ENCODE data around the gene SMPD3.

SMPD3 gene

DNA sequence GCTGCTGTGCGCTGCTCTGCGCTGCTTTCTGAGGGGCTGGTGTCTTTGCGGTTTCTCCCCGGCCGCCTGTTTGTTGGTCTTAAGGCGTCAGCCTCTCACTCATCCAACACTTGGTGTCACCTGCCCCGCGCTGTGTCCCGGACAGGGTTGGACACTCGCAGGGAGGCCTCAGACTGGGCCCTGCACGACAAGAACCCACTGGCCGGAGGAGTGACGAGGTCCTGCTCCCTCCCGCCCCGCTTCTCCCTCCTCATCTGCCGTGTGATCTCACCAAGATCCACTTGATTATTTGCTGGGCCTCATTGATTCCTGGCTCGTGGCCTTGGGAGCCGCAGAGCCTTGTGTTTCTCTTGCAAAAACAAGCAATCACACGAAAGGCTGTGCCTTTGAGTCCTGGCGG, 80.9 kb downstream of the SMPD3 start:
- no peak for DNase-seq

DNA sequence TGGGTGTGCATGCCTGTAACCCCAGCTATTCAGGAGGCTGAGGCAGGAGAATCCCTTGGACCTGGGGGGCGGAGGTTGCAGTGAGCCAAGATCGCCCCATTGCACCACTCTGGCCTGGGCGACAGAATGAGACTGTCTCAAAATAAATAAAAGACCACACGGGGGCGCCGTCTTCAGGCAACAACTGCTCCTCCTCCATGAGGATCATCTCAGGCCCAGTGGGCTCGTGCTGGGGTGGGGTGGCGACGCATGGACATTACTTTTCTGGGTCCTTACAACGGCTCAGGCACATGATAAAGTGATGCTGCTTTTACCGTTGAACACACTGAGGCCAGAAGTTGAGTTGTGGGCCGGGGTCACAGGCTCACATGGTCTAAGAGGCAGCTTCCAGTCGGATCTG, 81.3 kb downstream of the SMPD3 start:
- DNase-seq: peak; percentile 4 to 22

DNA sequence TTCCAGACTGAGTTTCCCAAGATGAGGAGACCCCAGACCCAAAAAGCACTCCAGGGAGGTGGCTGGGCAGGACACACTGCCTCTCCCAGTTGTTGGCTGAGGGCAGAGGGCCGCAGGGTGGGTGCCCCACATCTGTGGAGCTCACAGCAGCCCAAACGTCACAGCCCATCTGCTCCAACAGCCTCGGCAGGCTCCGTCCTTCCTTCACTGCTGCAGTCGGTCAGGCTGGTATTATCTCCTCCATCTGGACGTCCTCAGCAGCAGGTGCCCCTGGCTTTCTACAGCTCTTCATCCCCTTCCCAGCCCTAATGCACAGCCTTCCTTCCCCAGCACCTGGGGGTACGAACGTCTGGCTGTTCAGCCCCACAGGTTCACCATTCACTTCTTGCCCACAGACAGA, 82.2 kb downstream of the SMPD3 start:
- DNase-seq: no peak

DNA sequence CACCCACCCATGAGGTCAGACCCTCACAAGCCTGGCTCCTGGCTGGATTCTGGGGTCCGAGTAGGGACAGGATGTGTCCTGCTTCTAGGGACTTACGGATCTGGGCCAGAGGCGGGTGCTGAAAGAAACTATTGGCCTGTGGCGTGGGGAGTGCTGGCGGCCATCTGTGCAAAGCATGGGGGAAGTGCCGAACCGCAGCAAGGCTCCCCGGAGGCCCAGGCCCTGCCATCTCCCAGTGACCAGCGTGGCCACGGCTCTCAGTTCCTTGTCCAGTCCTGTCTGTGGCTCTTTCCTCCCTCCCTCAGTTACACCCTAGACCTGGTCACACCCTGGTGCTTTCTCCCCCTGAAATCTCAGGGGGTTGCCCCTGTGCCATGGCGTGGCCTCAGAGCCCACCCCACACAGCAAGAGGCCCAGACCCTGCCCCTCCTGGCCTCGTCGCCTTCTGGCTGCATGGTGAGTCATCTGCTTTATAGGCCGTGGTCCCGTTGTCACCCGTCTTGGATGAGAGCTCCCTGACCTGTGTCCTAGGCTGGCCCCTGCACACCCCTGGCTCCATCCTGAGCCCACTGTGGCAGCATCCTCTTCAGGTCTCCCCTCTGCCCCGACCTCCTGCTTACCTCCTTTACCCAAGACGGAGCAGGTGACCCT, 83.0 kb downstream of the SMPD3 start:
- DNase-seq: no peak

DNA sequence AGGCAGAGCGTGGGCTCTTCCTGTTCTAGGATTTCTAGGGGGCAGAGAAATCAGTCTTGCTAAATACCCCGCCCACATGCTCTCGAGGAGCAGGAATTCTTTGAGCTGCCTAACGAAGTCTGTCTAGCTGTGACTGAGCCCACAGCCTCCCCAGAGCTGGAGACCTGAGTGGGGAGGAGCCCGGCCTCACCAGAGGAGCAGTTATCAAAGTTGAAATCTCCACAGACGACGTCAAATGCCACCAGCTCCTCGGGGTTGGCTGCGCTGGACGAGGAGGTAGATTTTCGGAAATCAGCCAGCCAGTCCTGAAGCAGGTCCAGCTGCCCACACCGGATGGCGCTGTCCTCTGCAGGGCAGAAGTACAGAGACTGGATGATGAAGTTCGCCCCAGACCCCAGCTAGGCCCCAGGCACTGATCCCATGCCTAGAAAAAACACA, 83.7 kb downstream of the SMPD3 start:
- DNase-seq: no peak

DNA sequence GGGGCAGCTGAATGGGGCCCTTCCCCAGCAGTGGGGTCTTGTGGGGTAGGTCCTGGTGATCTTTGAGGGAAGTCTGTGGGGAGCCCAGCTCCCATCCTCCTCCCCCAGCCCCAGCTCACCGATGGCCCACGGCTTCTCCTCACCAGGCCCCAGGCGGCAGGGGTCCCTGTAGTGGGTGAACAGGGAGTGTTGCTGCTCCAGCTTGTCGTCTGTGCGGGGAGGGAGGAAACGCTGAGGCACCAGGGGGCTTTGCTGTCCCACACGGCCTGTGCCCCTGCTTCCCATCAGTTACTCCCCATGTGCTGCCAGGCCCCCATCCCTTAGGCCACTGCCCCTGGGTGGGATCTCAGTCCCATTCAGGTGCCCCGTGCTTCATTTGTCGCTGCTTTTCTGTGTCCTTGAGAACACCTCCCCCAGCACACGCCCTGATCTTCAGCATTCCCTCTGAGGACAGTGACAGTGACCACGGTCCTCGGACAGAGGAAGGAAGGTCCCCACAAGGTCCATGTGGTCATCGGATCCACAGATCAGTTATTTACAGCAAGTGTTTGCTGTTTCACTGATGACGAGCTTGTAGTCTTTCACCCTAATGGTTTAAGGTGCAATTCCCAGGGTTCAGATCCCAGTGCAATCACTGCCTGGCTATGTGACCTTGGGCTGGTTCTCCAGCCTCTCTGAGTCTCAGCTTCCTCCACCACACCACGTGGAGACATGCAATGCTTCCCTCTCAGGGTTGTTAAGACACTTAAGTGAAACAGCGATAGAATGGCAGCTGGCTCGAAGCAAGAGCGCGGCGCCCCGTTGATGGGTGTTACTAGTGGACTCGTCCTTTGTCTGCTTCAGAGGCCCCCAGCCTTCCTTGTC, 84.4 kb downstream of the SMPD3 start:
- DNase-seq: no peak

DNA sequence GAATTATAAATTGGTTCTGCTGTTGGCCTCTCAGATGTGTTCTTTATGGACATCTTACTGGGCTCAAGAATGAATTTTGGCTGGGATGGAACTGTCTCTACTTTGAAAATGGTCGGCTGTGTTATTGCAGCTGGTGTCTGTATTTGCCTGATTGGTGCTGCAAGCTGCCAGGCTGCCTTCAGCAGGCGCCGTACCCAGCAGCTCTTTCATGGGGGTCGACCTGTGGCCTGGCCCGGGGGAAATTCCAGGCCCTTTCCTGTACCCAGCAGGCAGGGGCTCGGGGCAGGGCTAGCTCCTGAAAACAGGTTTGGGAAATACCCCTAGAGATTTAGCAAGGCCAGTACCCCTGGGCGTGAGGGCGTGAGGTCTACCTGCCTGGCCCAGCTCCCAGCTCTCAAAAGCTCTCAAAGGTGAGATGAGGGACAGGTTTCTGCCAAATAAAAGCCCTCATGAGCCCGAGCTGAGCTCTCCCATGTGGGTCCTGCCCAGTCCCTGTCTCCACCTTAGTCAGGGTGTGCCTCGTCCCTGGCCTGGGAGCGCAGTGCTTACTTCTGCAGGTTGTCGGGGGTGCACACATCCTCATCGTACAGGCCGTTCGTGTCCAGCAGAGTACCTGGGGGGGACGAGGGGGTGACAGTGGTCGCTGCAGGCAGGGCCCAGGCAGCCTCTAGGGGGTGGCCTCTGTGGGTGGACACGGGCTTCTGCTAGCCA, 85.2 kb downstream of the SMPD3 start:
- DNase-seq: no peak

DNA sequence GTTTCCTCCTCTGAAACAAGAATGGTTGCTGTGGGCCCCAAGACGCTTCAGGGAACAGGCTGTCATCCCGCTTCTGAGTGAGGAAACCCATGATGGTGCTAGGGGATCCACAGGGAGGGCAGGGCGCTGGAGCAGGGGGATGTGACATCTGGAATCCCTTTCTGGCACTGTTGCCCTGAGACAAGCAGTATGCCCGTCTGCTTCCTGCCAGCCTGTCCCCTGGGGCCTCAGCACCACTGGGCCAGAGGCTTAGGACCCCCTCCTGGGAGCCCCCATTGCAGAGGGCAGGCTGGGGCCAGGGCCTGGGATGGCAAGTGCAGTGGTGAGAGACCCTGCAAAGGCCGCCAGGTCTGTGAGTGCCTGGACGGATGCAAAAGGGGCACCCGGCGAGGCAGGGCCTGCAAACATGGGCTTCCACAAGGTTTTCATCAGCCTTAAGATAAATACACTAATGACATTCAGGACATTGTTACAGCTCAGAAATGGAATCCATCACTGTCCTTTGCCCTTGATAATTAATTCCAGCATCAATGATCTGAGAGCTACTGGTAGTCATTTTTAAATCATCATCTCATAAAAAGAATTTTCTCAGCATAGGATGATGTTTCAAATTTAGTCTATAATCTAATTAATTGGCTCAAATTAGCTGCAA, 85.9 kb downstream of the SMPD3 start:
- no peak for DNase-seq

DNA sequence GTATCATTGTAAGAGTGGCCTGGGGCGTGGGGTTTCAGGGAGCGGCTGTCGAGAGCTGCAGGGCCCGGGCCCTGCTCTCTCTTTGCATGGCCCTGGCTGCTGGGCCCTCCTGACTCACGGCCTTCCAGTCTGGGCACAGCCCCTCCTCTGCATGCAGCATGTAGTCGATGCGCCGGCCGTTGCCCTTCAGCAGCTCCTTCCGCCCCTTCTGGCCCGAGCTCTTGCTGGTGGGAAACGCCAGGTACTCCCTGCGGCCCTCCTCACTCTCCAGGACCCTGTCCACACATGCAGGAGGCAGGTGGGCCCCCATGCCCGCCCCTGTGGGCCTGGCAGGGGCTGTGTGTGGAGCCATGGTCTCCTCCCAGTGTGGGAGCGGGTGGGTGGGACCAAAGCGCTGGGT, 86.8 kb downstream of the SMPD3 start:
- no peak for DNase-seq

DNA sequence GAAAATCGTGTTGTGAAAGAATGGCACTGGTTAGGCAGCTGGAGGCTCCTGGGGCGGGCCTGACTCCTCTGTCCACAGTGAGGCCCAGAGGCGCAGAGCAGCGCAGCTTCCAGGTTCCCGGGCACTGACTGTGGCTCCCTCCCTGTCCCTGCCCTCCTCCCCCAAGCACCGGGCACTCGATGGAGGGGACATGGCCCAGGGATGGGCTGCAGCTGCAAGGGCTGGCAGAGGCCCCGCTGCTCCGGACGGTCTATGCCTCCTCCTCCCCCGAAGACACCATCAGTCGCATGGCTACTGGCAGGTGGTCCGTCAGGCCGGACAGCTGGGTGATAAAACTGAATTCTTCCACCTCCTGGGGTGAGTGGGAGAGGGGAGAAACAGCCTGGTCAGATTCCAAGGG, 87.4 kb downstream of the SMPD3 start:
- DNase-seq: no peak

DNA sequence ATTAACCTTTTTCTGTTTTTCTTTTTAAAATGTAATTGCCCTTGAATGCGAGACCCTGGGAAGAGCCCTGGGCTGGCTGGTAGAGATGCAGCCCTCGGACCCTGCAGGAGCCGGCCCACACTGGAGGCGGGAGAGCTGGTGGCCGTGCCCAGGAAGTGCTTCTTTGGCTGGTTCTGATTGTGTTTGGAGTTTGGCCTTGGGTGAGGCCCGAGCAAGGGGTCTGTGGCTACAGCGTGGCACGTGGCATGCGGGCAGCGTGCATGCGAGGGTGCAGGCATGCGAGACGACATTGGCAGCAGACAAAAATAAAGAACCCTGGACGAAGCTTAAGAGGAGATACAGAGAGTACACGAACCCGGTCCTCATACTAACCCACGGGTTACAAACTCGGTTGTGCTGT, 87.8 kb downstream of the SMPD3 start:
- DNase-seq: no peak

DNA sequence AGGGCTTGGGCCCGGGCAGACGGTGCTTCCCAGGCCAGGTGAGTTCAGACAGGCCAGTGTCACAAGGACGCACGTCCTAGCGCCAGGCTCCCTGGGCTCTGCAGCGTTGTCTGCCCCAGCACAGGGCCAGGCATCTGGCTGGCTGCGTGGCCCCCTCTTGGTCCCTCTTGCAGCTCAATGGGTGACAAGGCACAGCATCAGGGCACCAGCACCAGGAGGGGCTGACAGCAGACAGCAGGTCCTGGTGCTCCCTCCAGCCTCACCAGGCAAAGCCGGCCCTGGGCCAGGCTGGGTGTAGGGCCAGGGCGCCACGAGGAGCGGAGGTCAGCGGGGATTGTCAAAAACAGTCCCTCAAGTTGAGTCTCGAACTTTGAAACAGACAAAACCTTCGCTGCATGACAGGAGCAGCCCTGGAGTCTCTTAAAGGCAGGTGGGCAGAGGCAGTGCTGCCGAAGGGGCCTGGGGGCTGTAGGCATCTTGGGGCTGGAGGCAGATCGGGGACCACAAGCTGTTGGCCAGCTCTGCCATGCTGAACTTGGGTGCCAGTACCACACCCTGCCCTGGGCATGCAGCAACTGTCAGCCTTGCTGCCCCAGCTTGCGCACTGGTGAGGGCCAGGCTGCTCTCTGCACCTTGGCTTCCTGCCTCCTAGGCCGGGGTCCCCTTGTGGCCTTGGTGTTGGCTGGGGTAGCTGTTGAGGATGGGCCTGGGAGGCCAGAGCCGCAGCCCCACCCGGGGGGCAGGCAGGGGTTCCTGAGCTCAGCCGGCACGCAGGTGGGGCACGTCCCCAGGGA, 88.7 kb downstream of the SMPD3 start:
- DNase-seq: no peak

DNA sequence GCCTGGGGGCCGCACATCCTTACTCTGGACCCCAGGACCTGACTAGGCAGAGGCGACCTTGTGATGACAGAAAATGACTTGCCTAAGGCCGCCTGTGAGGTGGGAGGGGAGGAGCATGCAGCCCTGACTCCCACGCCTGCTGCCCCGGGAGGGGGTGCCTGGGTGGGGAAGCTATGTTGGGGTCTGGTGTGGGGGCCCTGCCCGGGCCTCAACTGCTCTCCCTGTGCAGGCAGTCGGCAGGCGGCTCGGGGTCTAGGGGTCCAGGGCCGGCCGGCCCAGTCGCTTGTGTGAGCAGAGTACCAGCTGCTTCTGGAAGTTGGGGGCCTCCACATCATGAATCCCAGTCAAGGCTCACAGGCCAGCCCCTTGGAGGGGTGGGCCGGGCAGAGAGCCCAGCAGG, 89.4 kb downstream of the SMPD3 start:
- DNase-seq: no peak

DNA sequence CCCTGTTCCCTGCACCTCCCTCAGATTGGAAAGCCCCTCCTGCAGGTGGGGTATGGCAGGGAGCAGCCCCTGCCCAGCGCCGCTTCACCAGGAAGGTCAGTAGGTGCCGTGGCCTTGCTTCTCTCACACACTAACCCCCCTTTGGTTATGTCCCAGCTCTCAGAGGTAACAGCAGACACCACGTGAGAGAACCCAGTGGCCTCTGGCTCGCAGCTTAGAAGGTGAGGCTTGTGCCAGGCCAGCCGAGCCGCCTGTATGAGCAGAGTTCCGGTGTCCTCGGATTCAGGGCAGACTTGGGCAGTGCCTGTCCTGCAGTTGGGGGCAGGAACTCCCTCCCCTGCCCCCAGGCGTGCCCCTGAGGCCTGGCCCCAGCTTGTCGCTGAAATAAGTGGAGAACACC, 90.4 kb downstream of the SMPD3 start:
- no peak for DNase-seq

DNA sequence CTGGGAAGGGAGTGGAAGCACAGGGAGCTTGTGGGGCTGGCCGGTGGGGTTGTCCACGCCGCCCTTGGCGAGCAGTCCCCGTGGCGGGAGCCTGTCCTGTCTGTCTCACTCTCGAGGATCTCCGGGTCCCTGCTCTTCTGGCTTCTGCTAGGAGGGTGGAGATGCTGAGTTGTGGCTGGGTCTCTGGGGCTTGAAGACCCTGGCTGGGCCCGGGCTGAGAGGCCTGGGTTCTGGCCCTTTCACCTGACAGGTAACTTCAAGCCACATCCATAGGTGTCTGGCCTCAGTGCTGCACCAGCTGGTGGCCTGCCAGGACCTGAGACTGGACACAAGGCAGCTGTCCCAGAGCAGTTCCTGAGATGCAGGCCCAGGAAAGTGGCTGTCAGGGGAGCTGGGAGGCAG, 90.8 kb downstream of the SMPD3 start:
- DNase-seq: no peak

DNA sequence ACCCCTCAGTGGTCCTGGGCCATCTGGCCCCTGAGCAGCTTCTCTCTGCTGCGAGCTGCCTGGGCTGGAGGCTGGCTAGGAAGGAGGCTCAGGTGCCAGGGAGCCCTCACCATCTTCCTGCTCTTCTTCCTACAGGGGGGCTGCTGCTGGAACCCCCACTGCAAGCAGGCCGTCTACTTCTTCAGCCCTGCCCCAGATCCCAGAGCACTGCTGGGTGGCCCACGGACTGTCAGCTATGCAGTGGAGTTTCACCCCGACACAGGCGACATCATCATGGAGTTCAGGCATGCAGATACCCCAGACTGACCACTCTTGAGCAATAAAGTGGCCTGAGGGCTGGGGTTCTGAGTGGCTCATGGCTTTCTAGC, 91.4 kb downstream of the SMPD3 start:
- DNase-seq: no peak

DNA sequence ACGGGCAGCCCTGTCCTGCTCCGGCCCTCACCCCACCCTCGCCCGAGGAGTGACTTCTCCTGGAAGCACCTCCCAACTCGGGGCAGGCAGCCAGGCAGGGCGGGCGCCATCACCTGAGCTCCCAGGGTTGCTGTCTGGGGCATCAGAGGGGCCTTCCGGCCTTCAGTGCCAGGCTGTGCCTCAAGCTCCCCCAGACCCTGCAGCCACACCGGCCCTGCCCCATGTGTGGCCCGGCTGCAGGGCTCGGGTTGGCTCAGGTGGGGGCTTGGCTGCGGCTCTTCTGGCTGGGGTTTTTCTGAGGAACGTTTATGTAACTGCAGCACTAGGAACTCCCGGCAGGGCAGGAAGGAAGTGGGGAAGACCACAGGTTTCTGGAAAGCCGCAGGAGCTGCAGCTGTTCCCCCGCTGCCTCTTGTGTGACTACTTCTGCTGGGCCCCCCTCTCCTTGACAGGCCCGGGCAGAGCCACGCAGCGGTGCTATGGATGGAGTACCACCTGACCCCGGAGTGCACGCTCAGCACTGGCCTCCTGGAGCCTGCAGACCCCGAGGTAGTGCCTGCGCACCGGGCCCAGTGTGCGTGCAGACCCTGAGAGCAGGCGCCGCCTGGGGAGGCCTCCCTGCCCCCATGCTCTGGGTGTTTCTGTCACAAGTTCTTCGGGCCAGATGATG, 91.9 kb downstream of the SMPD3 start:
- DNase-seq: no peak

DNA sequence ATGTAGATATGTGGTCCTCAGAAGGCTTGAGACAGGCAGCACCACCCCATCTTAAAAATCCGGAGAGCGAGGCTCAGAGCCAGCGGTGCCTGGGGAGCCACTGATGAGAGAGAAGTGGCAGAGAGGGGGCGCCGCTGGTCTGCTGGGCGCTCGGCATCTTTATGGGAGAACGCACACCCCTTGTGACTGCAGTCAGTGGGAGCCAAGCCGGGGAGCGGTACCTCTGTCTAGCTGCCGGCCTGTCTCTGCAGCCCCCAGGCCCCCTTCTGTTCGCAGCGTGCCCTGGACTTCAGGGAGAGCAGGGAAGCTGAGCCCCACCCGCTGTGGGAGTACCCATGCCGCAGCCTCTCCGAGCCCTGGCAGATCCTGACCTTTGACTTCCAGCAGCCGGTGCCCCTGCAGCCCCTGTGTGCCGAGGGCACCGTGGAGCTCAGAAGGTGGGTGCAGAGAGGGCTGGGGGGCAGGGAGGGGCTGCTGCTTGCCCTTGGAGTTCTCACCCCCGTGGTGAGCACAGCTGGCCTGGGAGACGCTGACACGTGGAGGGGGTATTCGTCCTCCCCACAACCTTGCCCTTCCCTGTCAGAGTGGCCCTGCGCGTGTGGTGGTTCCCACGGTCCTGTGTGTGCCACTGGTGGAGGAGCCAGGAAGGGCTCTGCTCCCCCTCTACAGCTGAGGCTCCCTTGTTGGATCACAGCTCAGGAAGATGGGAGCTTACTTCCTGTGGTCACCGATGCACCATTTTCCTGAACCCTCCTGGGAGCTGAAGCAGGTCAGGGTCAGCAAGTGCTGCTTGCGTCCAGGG, 92.7 kb downstream of the SMPD3 start:
- no peak for DNase-seq

DNA sequence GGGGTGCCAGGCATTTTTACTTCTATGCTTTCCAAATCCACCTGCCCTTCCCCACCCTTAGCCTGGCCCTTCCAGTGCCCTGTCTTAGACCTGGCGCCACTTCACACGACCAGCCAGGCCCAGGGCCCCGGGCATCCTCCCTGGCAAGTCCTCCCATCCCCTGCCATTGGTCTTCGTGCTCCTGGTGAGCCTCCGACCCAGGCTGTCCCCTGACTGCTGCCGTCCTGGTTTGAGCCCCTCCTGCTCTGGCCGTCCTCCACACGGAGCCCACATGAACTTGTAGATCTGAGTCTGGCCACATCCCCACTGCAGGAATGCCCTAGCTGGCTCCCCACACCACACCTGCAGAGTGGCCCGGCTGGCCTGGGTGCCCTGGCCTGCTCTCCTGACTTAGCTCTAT, 93.5 kb downstream of the SMPD3 start:
- DNase-seq: no peak

DNA sequence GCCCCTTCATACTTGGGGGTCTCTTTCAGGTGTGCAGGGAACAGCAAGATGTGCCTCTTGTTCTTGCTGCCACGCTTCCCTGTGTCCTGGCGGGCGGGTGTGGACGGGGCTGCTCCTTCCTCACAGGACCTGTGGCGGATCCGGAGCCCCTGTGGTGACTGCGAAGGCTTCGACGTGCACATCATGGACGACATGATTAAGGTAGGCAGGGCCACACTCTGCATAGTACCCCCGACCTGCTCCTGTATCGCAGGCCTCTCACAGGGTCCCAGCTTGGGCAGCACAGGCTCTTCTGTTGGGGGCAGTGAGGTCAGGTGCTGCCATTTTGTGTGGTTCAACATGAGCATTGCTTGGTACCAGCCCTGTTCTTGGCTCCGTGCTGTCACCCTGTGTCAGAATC, 94.9 kb downstream of the SMPD3 start:
- DNase-seq: no peak

DNA sequence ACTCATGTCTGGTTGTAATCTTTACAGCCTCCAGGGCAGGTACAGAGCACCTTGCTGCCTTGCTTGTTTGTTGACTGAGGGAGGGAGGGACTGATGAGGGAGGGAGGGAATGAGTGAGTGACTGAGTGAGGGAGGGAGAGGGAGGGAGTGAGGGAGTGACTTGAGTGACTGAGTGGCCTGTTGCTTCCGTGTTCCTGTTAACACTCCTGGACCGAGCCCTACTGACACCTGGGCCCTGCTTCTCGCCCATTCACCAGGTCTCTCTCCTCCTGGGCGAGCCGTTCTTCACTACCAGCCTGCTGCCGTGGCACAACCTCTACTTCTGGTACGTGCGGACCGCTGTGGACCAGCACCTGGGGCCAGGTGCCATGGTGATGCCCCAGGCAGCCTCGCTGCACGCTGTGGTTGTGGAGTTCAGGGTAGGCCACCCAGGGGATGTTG, 96.3 kb downstream of the SMPD3 start:
- no peak for DNase-seq

Data from NCI-H2081 (cell line).